ENCODE results near the gene RCSD1.

RCSD1 gene

GRCh38 chr1:167695147-167695546, 65.1 kb downstream of the RCSD1 start:
- Histone ChIP-seq H3K27me3 (ENCODE audit: insufficient read depth, poor library complexity, severe bottlenecking) (no peaks in the 10 kb centered on the region), H3K27ac (replicated peaks) (no peak overlapping the region), H3K4me3 (replicated peaks; ENCODE audit: insufficient read depth, low read length) (no peak overlapping the region)
- peak in 1 of 2 experiments; percentile 36 for DNase-seq (ENCODE audit: low read depth in 1 of 2, low spot score in 1 of 2)
- no peak for TF ChIP-seq POLR2AphosphoS5 (IDR thresholded peaks at IDR 0.05; ENCODE audit: low read depth)
- no peak for TF ChIP-seq REST (IDR thresholded peaks at IDR 0.05; ENCODE audit: insufficient replicate concordance, low read depth)
- TF ChIP-seq CTCF (IDR thresholded peaks at IDR 0.05; ENCODE audit: insufficient read depth, low read length) = no peak
- no peak for TF ChIP-seq GABPA (IDR thresholded peaks at IDR 0.05; ENCODE audit: low read depth)
- no peak for TF ChIP-seq SPI1 (IDR thresholded peaks at IDR 0.05; ENCODE audit: borderline replicate concordance, low read depth)

- DNase-seq (ENCODE audit: low read depth in 1 of 2, low spot score in 1 of 2) = no peak
- H3K4me3 ChIP-seq (replicated peaks; ENCODE audit: insufficient read depth, low read length) = no peak overlapping the region
- TF ChIP-seq GABPA (IDR thresholded peaks at IDR 0.05; ENCODE audit: low read depth) (no peak), POLR2AphosphoS5 (IDR thresholded peaks at IDR 0.05; ENCODE audit: low read depth) (no peak), CTCF (IDR thresholded peaks at IDR 0.05; ENCODE audit: insufficient read depth, low read length) (no peak), REST (IDR thresholded peaks at IDR 0.05; ENCODE audit: insufficient replicate concordance, low read depth) (no peak), SPI1 (IDR thresholded peaks at IDR 0.05; ENCODE audit: borderline replicate concordance, low read depth) (no peak)
- no peak overlapping the region for H3K27ac ChIP-seq (replicated peaks)
- no peaks in the 10 kb centered on the region for H3K27me3 ChIP-seq (ENCODE audit: insufficient read depth, poor library complexity, severe bottlenecking)
Measured at GRCh38 chr1:167695756-167696561, 65.9 kb downstream of the RCSD1 start.

GRCh38 chr1:167697667-167698141, 67.7 kb downstream of the RCSD1 start:
- TF ChIP-seq GABPA (IDR thresholded peaks at IDR 0.05; ENCODE audit: low read depth) = no peak
- no peak for TF ChIP-seq REST (IDR thresholded peaks at IDR 0.05; ENCODE audit: insufficient replicate concordance, low read depth)
- peak; percentile 94 for TF ChIP-seq SPI1 (IDR thresholded peaks at IDR 0.05; ENCODE audit: borderline replicate concordance, low read depth)
- peak in 1 of 2 experiments; percentile 52 for DNase-seq (ENCODE audit: low read depth in 1 of 2, low spot score in 1 of 2)

More at GRCh38 chr1:167697667-167698141, 67.7 kb downstream of the RCSD1 start:
- H3K27ac ChIP-seq (replicated peaks) = no peak overlapping the region
- no peak overlapping the region for H3K4me3 ChIP-seq (replicated peaks; ENCODE audit: insufficient read depth, low read length)
- H3K27me3 ChIP-seq (ENCODE audit: insufficient read depth, poor library complexity, severe bottlenecking) = no peaks in the 10 kb centered on the region
